HUDEP-2 (cell line): Measurements from ENCODE around the gene CAMKK1.
A peak's percentile ranks its signal among the peaks of the same experiment; 100 is the strongest.

Experiments
- DNase-seq, 76 experiments: peaks; one replicate each; lab custom pipeline; 2025; ENCODE audit not compliant: unreplicated experiment in 76 of 76; lab: John Stamatoyannopoulos, UW

The CAMKK1 gene

GRCh38 chr17:3897731-3898130, 4.9 kb upstream of the CAMKK1 start:
- DNase-seq: no peak

GRCh38 chr17:3896968-3897235, 4.0 kb upstream of the CAMKK1 start:
- no peak for DNase-seq

- DNase-seq: no peak
These were observed 3.5 kb upstream of the CAMKK1 start for GRCh38 chr17:3896108-3896967.

GRCh38 chr17:3895354-3895753, 2.5 kb upstream of the CAMKK1 start:
- DNase-seq: no peak

GRCh38 chr17:3894911-3895343, 2.1 kb upstream of the CAMKK1 start:
- no peak for DNase-seq

- no peak for DNase-seq
These were observed 1.3 kb upstream of the CAMKK1 start for GRCh38 chr17:3894188-3894587.

GRCh38 chr17:3893720-3894116, 865 bp upstream of the CAMKK1 start:
- DNase-seq: no peak

GRCh38 chr17:3892095-3892998, 506 bp downstream of the CAMKK1 start:
- DNase-seq: peak in 68 of 76 experiments; percentile 11 to 91 (median 63)

GRCh38 chr17:3891626-3892094, 1.2 kb downstream of the CAMKK1 start:
- no peak for DNase-seq

- DNase-seq: no peak
These were observed 2.0 kb downstream of the CAMKK1 start for GRCh38 chr17:3890878-3891219.

- peak in 60 of 76 experiments; percentile 2 to 82 (median 50) for DNase-seq
These were observed 2.6 kb downstream of the CAMKK1 start for GRCh38 chr17:3890082-3890877.

GRCh38 chr17:3889325-3890012, 3.4 kb downstream of the CAMKK1 start:
- no peak for DNase-seq

GRCh38 chr17:3888343-3889171, 4.3 kb downstream of the CAMKK1 start:
- DNase-seq: no peak

GRCh38 chr17:3887804-3888203, 5.0 kb downstream of the CAMKK1 start:
- no peak for DNase-seq

GRCh38 chr17:3887394-3887793, 5.5 kb downstream of the CAMKK1 start:
- DNase-seq: no peak

- no peak for DNase-seq
These were observed 6.1 kb downstream of the CAMKK1 start for GRCh38 chr17:3886776-3887175.

- peak in 9 of 76 experiments; percentile 11 to 58 (median 27) for DNase-seq
These were observed 6.9 kb downstream of the CAMKK1 start for GRCh38 chr17:3885970-3886369.

GRCh38 chr17:3885271-3885670, 7.6 kb downstream of the CAMKK1 start:
- DNase-seq: no peak

- no peak for DNase-seq
These were observed 8.7 kb downstream of the CAMKK1 start for GRCh38 chr17:3884188-3884587.
